OCI-LY3 (cell line): Measurements from ENCODE around the gene MAPKAPK5.

Source experiments
- CTCF ChIP-seq: fragments of 200-600, 300-600 bp; sonication (generic); IDR thresholded peaks from 2 replicates; pipeline ENCODE4 v1.5.1; 2014; ENCODE audit warnings: antibody characterized with exemption, low read length, low read depth
- EZH2phosphoT487 ChIP-seq: fragments of 200-600 bp; shearing (Covaris generic); IDR thresholded peaks from 2 replicates; pipeline ENCODE4 v1.6.1; 2018; ENCODE audit warnings: antibody characterized with exemption, mixed run types, low read depth

GRCh38 chr12:111925171-111925570 lies 83.1 kb downstream of the MAPKAPK5 start:
- no peak for TF ChIP-seq CTCF
- TF ChIP-seq EZH2phosphoT487 = no peak
